ENCODE data around the gene LSM3.

The LSM3 gene

DNA sequence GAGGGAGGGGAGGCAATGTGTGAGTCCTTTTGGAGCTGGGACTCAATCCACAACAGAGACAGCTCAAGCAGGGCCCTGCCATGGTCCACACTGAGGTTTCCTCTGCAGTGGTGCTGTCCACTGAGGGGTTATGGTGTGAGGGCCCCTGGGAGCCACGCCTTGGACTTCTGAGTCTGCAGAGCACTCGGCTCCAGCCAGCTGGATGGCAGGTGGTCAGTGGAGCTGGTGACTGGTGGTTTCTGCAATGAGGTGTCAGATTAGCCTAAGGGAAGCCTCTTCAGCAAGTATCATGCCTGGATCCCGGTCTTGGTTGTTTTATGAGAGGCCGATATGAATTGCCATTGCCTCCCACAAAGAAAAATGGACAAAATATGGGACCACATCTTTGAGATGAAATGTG is 21.7 kb downstream of the LSM3 start:
- DNase-seq (ENCODE audit: low read depth in 2 of 2) = no peak

DNA sequence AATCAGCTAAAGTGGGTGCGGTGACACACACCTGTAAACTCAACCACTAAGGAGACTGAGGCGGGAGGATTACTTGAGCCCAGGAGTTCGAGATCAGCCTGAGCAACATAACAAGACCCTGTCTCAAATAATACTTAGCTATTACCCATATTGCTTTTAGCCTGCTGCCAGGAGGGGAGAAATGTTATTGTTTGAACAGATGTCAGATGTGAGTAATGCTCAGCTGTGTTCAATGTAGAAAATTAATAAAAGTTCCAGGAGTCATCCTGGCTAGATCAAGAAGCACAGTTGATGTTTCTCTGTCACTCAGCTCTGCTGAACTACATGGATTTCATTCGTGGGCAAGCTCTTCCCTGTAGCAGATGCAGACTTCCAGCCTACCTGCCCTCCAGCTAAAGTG is 22.2 kb downstream of the LSM3 start:
- DNase-seq (ENCODE audit: low read depth in 2 of 2) = no peak

DNA sequence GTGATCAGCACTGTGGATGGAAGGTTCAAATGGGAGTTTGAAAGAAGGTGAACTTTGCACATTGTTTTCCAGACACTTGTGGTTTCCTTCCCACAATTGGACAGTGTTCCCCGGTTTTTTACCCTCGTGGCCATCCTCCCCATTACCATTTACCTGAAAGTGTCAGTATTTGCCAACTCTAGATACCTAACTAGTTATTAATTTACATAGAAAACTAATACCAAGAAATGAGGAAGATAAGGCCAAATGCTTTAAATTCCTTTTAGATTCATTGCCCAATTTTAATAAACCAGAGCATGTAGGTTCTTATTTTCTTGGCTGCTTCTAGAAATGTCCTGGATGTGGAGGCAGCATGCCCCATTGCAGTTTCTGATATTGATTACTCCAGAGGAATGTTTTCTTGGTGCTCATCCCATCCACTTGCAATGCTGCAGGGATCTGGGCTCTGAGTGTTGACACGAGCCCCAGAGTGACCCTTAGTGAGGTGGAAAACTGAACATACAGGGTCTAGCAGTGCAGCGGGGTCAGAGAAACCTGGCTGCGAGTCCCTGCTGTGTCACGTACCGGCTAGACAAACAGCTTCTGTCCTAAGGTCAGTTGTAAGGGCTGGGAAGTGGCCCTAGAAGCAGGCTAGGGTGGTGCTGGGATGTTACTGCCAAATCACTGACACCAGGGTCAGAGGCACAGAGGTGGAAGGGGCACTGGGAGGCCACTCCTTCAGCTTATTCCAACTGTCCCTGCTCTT is 23.5 kb downstream of the LSM3 start:
- DNase-seq (ENCODE audit: low read depth in 2 of 2) = no peak

DNA sequence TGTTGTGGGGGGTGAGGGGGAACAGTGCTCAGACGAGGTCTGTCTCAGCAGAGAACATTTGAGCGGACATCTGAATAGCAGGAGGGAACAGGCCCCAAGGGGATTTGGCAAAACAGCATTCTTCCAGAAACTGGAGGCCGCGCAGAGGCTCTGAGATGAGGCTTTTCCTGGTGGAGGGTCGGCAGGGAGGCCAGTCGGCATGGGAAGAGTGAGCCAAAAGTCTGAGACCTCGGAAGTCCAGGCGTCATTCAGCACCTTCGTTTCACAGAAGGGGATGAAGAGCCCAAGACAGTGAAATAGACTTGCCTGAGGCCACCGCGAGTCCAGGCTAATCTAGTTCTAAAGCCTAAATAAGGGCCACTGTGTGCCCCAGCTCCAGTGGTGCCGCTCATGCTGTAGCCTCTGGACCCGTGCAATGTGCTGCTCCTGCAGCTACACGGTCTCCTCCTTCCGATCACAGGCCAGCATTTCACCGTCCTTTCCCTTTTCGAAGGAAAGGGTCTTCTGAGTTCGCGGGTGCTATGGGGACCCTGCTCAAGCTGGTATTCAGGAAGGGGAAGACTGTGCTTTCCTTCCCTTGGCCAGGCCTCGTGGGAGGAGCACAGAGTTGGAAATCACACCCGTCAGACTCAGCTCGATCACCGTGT is 24.4 kb downstream of the LSM3 start:
- DNase-seq (ENCODE audit: low read depth in 2 of 2) = no peak

DNA sequence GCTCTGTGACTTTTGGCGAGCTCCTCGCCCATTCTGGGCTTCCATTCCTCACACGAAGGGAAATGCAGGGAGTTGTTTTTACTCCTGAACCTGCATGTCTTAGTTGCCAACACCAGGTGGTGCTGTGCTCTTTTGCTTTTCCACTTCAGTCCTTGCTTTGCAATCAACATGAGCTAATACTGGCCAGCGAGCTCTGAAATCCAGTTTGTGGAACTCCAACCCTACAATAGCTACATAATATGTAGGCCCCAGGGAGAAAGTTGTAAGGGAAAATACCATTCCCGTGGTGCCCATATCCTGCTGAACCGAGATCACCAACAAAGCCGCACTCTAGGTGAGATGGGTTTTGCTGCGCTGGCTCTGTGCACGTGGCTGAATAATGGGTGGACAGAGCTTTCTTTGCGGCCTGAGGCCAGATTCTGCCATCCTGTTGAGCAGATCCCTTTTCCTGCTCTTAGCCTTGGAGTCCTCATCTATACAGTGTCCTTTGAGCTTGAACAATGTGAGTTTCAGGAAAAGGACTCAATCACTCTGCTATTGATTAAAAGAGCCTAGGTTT is 25.0 kb downstream of the LSM3 start:
- peak in 1 of 2 experiments; percentile 21 for DNase-seq (ENCODE audit: low read depth in 2 of 2)

DNA sequence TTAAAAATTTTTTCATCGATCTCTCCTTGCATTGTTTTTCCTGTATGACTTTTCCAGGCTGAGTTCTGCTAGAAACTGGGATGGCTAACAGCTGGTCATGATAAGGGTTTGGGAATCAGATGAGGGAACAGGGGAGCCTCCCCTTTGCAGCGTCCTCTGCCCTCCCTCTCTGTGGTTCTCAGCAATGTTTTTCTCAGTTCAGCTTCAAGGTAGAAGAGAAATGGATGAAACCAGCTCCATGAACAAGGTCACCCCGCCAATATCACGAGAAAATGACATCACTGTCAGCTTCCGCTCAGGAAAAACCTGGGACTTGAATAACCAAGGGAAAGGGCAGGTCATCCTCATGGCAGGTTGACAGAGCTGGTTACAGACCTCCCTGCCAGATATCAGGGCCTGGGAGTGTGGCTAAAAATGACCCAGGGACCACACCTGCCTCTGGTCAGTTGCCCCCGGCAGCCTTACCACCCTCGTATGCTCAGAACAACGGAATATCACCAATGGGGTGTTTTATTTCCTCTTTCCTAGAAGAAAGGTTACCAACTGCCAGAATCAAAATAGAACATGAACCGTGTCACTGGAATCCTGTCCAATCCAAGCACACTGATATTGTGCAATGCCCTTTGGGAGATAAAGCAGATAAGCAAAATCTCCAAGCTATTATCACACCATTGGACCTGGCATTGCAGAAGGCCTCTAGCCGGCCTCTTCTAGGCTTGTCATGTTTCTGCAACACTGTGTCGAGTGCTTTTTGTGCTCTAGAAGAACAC is 26.1 kb downstream of the LSM3 start:
- no peak for DNase-seq (ENCODE audit: low read depth in 2 of 2)

DNA sequence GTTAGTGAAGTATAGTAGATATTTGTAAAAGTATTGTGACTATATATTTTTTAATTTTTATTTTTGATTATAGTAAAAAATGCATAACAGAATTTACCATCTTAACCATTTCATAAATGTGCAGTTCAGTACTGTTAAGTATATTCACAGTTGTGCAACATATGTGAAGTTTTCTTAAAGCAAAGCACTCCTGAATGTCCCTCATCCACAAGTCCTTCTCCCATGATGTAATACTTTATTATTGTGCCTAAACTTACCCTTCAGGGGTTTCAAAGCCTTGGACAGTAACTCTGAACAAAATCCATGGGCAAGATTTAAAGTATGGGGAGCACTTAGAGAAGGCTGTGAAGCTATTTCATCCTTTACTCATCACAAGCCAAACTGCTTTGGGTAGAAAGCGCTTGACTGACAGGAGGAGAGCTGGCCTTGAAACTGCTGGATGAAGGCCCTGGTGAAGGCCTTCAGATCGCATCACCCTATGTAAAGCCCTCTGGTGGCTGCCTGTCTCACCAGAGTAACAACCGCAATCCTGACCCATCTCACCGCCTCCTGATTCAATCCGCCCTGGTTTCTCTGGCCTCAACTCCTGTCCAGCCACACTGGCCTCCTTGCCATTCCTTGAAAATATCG is 28.0 kb downstream of the LSM3 start:
- DNase-seq (ENCODE audit: low read depth in 2 of 2) = no peak

DNA sequence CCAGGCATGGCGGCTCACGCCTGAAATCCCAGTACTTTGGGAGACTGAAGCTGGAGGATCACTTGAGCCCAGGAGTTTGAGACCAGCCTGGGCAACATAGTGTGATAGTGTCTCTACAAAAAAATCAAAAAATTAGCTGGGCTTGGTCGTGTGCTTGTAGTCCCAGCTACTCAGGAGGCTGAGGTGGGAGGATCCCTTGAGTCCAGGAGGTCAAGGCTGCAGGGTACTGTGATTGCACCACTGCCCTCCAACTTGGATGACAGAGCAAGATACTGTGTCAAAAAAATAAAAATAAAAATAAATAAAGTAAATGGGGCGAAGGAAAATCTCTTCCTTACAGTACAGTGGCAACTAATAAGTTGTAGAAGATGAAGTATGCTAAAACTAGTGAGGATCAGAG is 29.6 kb downstream of the LSM3 start:
- no peak for DNase-seq (ENCODE audit: low read depth in 2 of 2)

DNA sequence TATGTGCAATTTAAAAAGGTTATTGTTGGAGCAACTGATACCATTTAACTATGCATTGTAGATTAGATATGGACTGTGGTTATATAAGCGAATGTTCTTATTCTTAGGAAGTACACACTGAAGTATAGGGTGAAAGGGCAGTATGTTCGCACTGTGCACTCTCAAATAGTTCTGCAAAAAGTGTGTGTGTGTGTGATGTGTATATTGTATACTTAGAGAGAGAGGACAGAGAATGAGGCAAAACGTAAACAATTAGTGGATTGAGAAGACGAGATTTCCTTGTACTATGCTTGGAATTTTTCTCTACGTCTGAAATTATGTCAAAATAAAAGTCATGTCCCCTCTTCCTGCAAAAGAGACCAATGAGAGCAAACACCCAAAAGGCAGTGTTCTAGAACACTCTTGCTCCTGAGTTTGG is 30.4 kb downstream of the LSM3 start:
- no peak for DNase-seq (ENCODE audit: low read depth in 2 of 2)

DNA sequence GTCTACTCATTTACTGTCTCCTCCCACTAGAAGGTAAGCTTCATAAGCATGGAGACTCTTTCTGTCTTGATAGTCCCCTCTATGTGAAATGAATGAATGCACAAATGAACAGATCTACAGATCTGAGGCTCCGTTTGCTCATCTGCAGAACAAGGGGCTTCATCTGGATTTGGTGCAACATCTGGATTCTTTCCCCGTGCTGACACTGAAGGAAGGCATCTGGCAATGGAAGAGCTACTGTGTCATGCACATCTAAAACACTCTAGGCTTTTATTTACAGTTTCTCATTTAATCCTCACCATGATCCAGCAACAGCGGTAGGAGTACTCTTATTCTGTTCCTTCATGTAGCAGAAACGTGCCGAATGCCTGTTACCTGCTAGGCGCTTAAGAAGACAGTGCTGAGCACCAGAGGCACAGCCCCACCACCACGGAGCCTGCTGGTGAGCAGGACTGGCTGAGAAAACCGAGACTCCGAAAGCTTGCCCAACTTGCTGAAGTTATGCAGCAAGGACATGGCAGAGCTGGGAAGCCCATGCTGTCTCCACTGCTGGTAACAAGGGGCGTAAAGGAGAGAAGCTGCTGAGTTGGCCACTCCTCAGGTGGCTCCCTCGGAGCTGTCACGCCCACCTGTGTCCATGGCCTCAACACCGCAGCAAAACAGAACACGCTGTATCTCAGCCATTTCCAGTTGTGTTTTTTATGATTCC is 31.1 kb downstream of the LSM3 start:
- DNase-seq (ENCODE audit: low read depth in 2 of 2) = no peak

DNA sequence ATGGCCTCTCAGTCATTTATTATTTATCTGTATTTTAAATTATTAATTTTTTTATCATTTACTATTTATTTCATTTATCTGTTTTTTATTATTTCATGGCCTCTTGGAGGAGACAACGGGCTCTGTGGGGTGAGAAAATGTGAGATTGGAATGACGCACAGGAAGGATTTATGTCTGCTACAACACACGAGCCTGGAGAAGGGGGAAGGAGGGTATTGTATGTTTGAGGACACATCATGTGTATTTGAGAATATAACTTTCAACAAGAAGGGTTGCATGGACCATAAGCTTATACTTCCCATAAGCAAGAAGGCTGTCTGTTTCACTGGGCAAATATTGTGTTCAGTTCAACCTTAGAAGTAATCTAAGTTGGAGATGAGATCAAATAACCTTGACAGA is 31.7 kb downstream of the LSM3 start:
- no peak for DNase-seq (ENCODE audit: low read depth in 2 of 2)

DNA sequence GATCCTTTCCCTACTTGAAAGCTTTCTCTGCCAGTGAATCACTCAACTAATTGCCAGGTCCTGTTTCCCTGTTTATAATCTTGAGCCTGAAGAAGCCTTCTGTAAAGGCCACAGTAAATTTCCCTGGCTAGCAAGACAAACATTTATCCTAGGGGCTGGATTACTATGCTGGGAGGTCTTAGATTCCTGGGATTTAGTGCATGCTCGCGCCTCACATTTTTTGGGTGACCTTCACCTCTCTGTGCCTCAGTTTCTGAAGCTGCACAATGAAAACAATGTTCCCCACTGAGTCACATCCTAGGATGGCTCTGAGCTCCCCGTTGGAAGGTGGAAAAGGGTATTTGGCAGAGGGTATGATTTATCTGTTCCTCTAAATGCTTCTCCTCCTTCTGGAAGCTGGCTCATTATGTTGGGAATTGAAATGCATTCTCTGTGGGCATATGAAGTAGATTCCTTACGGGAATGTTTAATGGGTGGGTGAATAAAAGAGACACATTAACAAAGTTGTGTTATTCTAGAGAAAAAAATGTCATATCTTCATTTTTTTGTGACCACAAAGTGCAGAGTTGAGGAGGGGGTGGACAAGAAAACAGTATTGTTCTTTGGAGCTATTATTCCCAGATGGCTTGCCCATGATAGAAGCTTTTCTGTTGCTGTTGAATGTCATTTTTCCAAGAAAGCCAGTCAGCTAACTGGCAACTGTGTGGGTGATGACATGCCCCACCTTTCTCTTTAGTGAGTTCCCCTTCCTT is 32.4 kb downstream of the LSM3 start:
- DNase-seq (ENCODE audit: low read depth in 2 of 2) = no peak

DNA sequence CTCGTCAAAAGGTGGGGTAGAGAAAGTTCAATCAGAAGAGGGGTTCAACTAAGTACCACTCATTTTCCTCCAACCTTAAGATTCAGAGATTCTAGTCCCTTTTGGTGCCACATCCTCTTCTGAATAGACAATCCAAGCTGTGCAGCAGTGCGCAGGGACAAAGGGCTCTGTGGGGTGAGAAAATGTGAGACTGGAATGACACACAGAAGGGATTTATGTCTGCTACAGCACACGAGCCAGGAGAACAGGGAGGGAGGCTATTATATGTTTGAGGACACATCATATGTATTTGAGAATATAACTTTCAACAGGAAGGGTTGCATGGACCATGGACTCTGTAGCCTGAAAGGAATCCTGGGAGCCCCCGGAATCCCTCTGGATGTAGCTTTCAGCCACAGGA is 33.0 kb downstream of the LSM3 start:
- DNase-seq (ENCODE audit: low read depth in 2 of 2) = no peak

DNA sequence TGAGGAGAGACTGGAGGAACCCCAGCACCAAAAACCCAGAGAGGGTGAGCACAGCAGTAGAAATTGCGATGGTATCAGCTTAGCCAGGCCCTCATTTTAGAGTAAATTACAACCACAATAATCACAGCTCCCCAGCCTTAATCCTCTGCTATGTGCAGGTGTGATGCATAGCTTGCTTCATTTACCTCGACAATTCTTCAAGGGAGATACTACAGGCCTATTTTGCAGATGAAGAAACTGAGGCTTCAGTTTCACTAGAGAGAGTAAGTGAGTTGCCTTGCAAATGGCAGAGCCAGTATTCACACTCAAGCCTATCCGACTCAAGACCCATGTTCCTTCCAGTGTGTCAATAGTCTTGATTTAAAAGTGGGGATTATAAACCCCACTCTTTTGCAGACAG is 33.4 kb downstream of the LSM3 start:
- DNase-seq (ENCODE audit: low read depth in 2 of 2) = no peak

DNA sequence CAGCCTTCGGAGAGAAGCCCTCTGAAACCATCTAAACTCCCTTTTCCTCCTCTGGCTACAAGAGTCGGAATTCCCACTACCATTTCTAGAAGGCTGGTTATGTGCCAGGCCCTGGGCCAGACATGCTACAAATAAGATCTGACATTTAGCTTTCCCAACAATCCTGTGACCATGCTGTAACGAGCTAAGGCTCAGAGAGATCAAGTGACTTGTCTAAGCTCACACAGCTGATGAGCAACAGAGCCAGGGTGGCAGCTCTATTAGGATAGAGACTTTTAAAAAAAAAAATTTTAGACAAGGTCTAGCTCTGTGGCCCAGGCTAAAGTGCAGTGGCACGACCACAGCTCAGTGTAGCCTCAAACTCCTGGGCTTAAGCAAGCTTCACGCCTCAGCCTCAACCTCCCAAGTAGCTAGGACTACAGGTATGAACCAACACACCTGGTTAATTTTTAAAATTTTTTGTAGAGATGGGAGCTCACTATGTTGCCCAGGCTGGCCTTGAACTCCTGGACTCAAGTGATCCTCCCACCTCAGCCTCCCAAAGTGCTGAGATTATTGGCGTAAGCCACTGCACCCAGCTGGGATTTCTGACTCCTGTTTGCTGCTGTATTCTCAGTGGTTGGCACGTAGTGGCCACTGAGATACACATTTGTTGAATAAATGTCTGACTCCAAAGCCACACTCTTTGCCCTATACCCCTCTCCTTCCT is 34.6 kb downstream of the LSM3 start:
- no peak for DNase-seq (ENCODE audit: low read depth in 2 of 2)

DNA sequence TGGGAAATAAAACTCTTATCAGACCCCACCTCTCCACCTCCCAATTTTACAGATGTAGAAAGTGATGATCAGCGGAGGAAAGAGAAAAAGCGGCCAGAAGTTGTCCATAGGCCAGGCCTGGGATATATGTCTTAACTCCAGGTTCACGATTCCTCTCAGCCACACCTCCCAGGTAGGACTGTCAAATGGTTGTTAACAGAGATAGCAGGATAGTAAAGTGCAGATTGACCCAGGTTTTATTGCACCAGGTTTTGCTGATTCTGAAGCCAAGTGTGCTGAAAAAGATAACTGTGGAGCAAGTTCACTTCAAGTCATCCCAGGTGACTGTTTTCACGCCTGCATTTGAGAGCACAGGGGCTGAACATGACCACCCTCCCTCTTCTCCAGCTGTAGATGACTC is 36.1 kb downstream of the LSM3 start:
- no peak for DNase-seq (ENCODE audit: low read depth in 2 of 2)

DNA sequence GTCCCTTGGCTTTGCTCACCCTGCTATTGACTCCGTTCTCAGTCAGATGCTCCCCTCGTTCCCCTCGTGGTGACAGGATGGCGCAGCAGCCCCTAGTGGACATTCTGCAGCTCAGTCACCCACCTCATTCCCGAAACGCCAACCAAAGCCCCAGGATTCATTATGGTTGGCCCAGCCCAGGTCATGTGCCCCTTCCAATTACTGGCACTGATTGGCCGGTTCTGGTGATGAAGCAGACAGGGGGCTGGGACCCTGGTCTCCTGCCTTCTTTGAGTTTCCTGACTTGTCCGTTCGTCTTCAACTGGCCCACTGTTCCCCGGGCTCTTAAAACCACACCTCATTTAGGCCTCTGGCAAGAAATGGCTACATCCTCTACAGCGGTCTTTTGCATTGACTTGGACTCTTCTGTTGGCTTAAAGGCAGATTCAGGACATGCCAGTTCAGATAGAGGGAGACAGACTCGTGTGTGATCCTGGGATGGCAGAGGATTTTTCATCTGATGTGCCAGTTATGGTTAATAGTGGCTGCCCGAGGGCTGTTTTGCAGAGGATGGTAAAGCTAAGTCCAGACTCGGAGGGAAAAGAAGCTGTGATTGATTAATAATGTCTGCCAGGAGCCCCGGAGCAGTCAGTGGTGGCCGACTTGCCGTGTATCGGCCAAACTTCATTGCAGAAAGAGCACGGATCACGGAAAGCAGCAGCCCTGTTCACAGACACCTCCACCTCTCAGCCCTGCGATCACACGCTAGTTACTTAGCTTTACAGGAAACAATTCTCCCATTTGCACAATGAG is 37.8 kb downstream of the LSM3 start:
- peak in 1 of 2 experiments; percentile 6 for DNase-seq (ENCODE audit: low read depth in 2 of 2)

DNA sequence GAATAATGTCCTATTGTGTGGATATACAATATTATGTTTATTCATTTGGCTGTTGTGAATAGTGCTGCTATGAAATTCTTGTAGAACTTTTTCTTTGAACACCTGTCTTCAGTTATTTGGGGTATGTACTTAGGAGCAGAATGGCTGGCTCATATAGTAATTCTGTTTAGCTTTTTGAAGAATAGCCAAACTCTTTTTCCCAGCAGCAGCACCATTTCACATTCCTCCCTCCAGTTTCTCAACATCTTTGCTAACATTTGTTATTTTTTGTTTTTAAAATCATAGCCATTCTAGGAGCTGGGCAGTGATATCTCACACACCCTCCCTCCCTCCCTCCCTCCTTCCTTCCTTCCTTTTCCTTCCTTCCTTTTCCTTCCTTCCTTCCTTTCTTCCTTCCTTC is 39.7 kb downstream of the LSM3 start:
- no peak for DNase-seq (ENCODE audit: low read depth in 2 of 2)

DNA sequence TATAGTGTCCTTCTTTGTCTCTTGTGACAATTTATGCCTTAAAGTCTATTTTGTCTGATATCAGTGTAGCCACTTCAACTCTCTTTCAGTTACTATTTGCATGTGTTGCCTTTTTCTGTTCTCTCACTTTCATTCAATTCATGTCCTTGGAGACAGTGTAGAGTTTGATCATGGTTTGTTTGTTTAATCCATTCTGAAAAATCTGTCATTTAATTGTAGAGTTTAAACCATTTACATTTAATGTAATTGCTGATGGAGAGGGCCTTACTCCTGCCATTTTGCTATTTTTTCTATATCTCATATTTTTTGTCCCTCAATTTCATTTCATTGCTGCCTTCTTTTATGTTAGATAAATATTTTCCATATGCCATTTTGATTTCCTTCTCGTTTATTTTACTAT is 42.3 kb downstream of the LSM3 start:
- no peak for DNase-seq (ENCODE audit: low read depth in 2 of 2)

All from stimulated activated CD4-positive, alpha-beta T cell treated with anti-CD3 and anti-CD28 coated beads, Interleukin-12 subunit alpha, Interleukin-12 subunit beta, amount 100 ng/mL, for 24 hours (primary cell).